ENCODE results near the gene EIF3F.
A peak's percentile ranks its signal among the peaks of the same experiment; 100 is the strongest.
"Not testable (repeated sequence)": the region's sequence is repeated elsewhere in the genome, so short reads cannot be mapped to it uniquely, and the experiment has no call there.

Gene EIF3F

DNA sequence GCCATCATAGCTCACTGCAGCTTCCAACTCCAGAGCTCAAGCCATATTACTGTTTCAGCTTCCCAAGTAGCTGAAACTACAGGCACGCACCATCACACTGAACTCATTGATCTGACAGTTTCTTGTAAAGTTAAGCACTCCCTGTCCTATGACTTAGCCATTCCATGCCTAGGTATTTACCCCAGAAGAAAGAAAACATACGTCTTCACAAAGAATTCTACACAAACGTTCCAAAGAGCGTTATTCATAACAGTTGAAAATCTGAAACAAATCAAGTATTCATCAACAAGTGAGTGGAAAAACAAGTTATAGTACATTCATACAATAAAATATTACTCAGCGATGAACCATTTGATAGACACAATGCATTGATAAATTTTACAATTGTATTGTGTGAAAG lies 14.1 kb upstream of the EIF3F start:
- TF ChIP-seq, protein P1, sequence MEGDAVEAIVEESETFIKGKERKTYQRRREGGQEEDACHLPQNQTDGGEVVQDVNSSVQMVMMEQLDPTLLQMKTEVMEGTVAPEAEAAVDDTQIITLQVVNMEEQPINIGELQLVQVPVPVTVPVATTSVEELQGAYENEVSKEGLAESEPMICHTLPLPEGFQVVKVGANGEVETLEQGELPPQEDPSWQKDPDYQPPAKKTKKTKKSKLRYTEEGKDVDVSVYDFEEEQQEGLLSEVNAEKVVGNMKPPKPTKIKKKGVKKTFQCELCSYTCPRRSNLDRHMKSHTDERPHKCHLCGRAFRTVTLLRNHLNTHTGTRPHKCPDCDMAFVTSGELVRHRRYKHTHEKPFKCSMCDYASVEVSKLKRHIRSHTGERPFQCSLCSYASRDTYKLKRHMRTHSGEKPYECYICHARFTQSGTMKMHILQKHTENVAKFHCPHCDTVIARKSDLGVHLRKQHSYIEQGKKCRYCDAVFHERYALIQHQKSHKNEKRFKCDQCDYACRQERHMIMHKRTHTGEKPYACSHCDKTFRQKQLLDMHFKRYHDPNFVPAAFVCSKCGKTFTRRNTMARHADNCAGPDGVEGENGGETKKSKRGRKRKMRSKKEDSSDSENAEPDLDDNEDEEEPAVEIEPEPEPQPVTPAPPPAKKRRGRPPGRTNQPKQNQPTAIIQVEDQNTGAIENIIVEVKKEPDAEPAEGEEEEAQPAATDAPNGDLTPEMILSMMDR (IDR thresholded peaks at IDR 0.05; ENCODE audit: low read depth, low read length) = no peak

DNA sequence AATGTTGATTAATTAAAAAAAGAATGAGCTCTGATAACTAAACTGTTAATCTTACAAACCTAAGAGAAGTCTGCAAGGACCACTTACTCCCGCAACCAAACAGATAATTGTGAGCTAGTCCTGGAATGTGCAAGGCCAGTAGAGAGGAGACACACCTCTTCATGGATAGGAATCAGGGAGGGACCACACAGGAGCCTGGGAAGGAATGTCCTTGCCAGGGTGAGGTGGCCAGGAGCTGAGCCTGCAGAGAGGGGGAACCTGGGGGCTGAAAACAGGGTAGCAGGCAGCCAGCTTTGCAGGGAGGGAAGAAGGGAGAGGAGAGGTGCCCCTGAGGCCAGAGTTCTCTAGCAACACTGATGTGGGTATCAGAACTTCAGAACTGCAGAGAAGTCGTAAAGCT lies 12.5 kb upstream of the EIF3F start:
- DNase-seq (ENCODE audit: extremely low read depth, low read depth) = no peak
- TF ChIP-seq, protein P1 (IDR thresholded peaks at IDR 0.05; ENCODE audit: low read depth, low read length) = no peak

More for the DNA sequence above, 14.1 kb upstream of the EIF3F start:
- no peak for DNase-seq (ENCODE audit: extremely low read depth, low read depth)

- peak; percentile 76 for DNase-seq (ENCODE audit: extremely low read depth, low read depth)
- TF ChIP-seq, protein P1 (IDR thresholded peaks at IDR 0.05; ENCODE audit: low read depth, low read length) = no peak
These were observed 9.8 kb upstream of the EIF3F start for GRCh38 chr11:7977232-7977917.

DNA sequence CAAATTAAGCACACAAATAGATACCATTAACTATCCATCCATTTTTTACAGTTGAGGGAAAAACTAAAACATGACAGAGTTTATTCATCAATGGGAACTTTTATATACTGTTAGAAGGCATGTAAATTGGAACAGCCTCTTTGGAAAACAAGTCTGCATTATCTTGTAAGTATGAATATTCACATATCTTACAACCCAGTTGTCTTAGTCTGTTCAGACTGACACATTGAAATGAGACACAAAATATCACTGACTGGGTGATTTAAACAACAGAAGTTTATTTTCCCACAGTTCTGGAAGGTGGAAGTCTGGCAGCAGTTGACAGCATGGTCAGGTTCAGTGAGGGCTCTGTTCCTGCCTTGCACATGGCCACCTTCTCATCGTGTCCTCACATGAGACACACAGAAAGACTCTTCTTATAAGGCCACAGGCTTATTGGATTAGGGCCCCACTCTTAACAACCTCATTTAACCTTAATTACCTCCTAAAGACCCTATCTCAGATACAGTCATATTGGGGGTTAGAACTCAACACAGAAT lies 5.4 kb upstream of the EIF3F start:
- no peak for DNase-seq (ENCODE audit: extremely low read depth, low read depth)
- TF ChIP-seq, protein P1 (IDR thresholded peaks at IDR 0.05; ENCODE audit: low read depth, low read length) = no peak

DNA sequence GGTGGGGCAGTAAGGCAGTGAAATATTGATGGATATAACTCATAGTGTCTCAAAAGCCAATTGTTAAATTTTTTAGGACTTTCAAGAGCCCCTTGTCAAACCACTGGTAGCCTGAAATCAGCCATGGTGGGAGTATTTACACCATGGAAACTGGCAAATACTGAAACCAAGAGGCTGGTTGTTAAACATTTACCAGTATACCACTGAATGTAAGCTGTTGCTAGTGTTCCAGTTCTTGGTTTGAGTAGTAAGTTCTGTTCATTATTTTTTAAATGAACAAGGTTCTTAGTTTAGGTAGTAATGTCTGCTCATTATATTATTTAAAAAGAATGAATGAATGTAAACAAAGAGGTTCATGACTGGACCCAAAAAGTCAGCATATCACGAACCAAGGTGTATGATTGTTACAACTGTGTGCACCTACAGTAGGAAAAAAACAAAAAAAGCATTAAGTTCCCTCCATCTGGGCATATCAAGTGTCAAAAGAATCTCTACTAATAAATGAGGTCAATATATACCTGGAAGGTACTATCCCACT lies 4.5 kb upstream of the EIF3F start:
- no peak for DNase-seq (ENCODE audit: extremely low read depth, low read depth)
- TF ChIP-seq, protein P1 (IDR thresholded peaks at IDR 0.05; ENCODE audit: low read depth, low read length) = no peak

DNA sequence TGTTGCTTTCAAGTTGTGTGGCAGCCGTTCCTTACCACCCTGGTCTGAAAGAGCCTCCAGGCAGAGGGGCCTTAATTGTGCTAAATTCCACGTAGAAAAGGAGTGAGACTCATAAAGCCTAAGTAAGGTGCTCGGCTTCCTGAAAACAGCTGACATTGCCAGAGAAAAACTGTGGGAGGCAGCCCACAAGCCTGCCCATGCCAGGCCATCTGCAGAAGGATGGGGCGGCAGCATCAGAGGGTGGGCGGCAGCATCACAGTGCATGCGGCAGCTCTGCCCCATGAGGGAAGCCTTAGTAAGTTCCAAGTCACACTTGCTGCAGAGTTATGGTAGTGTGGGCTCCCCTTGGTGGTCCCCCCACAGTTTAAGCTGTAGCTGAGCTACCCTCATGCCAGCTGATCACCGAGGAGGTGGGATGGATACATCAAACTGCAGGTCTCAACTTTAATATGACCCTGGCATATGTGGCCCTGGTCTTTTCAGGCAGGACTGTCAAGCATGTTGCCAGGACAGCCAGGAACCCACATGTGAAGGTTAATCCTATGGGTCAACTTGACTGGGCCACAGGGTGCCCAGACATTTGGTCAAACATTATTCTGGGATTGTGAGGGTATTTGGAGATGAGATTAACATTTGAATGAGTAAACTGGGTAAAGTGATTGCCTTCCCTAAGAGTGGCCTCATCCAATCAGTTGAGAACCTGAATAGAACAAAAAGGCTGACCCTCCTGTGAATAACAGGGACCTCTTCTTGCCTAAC lies 3.1 kb upstream of the EIF3F start:
- TF ChIP-seq, protein P1 (IDR thresholded peaks at IDR 0.05; ENCODE audit: low read depth, low read length) = no peak

DNA sequence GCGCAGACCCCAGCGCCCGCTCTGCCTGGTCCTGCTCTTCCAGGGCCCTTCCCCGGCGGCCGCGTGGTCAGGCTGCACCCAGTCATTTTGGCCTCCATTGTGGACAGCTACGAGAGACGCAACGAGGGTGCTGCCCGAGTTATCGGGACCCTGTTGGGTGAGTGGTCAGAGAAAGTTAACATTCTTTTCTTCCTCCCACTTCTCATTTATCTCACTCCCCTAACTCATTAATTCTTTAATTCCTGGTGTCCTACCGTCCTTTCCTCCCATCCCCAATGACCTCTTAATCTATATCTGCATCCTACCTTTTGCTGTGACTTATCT lies 385 bp downstream of the EIF3F start:
- not testable (repeated sequence) for DNase-seq (ENCODE audit: extremely low read depth, low read depth)

More for the DNA sequence above, 3.1 kb upstream of the EIF3F start:
- DNase-seq (ENCODE audit: extremely low read depth, low read depth) = no peak
